ENCODE measurements around the gene HUS1B.
"Not testable (repeated sequence)": the region's sequence is repeated elsewhere in the genome, so short reads cannot be mapped to it uniquely, and the experiment has no call there.

- TF ChIP-seq, protein P1, sequence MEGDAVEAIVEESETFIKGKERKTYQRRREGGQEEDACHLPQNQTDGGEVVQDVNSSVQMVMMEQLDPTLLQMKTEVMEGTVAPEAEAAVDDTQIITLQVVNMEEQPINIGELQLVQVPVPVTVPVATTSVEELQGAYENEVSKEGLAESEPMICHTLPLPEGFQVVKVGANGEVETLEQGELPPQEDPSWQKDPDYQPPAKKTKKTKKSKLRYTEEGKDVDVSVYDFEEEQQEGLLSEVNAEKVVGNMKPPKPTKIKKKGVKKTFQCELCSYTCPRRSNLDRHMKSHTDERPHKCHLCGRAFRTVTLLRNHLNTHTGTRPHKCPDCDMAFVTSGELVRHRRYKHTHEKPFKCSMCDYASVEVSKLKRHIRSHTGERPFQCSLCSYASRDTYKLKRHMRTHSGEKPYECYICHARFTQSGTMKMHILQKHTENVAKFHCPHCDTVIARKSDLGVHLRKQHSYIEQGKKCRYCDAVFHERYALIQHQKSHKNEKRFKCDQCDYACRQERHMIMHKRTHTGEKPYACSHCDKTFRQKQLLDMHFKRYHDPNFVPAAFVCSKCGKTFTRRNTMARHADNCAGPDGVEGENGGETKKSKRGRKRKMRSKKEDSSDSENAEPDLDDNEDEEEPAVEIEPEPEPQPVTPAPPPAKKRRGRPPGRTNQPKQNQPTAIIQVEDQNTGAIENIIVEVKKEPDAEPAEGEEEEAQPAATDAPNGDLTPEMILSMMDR (IDR thresholded peaks at IDR 0.05) = not testable (repeated sequence)
- not testable (repeated sequence) for TF ChIP-seq ZFX (IDR thresholded peaks at IDR 0.05; ENCODE audit: borderline replicate concordance)
These were observed 37.7 kb upstream of the HUS1B start for GRCh38 chr6:694431-695126.
